ENCODE measurements around the gene COBL. TPM values are rescaled to one million over a fixed set of nuclear protein-coding genes. Genes with fewer than 3 reads are reported as not detected.

The COBL gene
- total and polyA plus RNA-seq, 2 of the 4 experiments (the other 2 are of a cell fraction) = under 0.01 TPM; not detected in 1

GRCh38 chr7:51340936-51341335 lies 24.3 kb upstream of the COBL start:
- no peak overlapping the region for H4K91ac ChIP-seq (ENCODE audit: insufficient read depth, low read depth, low read length)
- TF ChIP-seq USF2 (IDR thresholded peaks at IDR 0.05; ENCODE audit: low read depth, low read length) (no peak), RCOR1 (IDR thresholded peaks at IDR 0.05; ENCODE audit: insufficient replicate concordance, low read length) (no peak), RAD21 (IDR thresholded peaks at IDR 0.05; ENCODE audit: low read length) (no peak), NFE2L2 (IDR thresholded peaks at IDR 0.05; ENCODE audit: low read depth, low read length) (no peak), ELK1 (IDR thresholded peaks at IDR 0.05; ENCODE audit: borderline replicate concordance, low read depth, low read length) (no peak), MAFK (IDR thresholded peaks at IDR 0.05; ENCODE audit: low read depth, low read length) (no peak), CHD1 (IDR thresholded peaks at IDR 0.05; ENCODE audit: low read depth, low read length) (no peak), POLR2A (IDR thresholded peaks at IDR 0.05; ENCODE audit: low read depth, low read length) (no peak), BHLHE40 (IDR thresholded peaks at IDR 0.05; ENCODE audit: low read depth, low read length) (no peak)
- TF ChIP-seq, protein P1, sequence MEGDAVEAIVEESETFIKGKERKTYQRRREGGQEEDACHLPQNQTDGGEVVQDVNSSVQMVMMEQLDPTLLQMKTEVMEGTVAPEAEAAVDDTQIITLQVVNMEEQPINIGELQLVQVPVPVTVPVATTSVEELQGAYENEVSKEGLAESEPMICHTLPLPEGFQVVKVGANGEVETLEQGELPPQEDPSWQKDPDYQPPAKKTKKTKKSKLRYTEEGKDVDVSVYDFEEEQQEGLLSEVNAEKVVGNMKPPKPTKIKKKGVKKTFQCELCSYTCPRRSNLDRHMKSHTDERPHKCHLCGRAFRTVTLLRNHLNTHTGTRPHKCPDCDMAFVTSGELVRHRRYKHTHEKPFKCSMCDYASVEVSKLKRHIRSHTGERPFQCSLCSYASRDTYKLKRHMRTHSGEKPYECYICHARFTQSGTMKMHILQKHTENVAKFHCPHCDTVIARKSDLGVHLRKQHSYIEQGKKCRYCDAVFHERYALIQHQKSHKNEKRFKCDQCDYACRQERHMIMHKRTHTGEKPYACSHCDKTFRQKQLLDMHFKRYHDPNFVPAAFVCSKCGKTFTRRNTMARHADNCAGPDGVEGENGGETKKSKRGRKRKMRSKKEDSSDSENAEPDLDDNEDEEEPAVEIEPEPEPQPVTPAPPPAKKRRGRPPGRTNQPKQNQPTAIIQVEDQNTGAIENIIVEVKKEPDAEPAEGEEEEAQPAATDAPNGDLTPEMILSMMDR (conservative IDR thresholded peaks at IDR 0.05; ENCODE audit: low read depth, low read length) = no peak

More at GRCh38 chr7:51340936-51341335, 24.3 kb upstream of the COBL start:
- Histone ChIP-seq H3K9me1 (ENCODE audit: insufficient read depth, low read length) (no peaks in the 10 kb centered on the region), H3K27ac (ENCODE audit: insufficient read depth, low read length) (no peak overlapping the region), H3K56ac (ENCODE audit: extremely low read depth, insufficient read depth, low read length) (no peak overlapping the region), H3K36me3 (ENCODE audit: control insufficient read depth, insufficient read depth, low read length) (no peaks in the 10 kb centered on the region), H2BK15ac (ENCODE audit: low read depth, low read length) (no peak overlapping the region), H2AK9ac (replicated peaks; ENCODE audit: low read depth, low read length, poor library complexity) (no peak overlapping the region), H3K9me3 (ENCODE audit: control insufficient read depth, insufficient read depth, low read length) (peaks cover 1% of the 10 kb centered on the region), H2AK5ac (ENCODE audit: low read depth, low read length) (no peak overlapping the region), H4K20me1 (ENCODE audit: insufficient read depth, low read length) (no peaks in the 10 kb centered on the region), H2AFZ (replicated peaks; ENCODE audit: low read length, poor library complexity) (no peak overlapping the region), H3K4me3 (ENCODE audit: insufficient read depth, low read depth, low read length) (no peak overlapping the region), H3K23ac (ENCODE audit: low read depth, low read length) (no peak overlapping the region), H2BK120ac (ENCODE audit: low read depth, low read length) (no peak overlapping the region), H2BK20ac (ENCODE audit: low read depth, low read length) (no peak overlapping the region), H3K27me3 (ENCODE audit: control insufficient read depth, insufficient read depth, low read length) (no peaks in the 10 kb centered on the region), H3K4me2 (ENCODE audit: low read depth, low read length) (no peak overlapping the region), H3K9ac (ENCODE audit: low read depth, low read length) (no peak overlapping the region), H2BK5ac (ENCODE audit: low read depth, low read length, poor library complexity, severe bottlenecking) (no peak overlapping the region), H4K8ac (ENCODE audit: low read depth in 2 of 2, low read length in 2 of 2) (no peak overlapping the region), H3K79me1 (ENCODE audit: low read depth in 1 of 2, low read length in 2 of 2) (no peaks in the 10 kb centered on the region), H3K4me1 (ENCODE audit: control insufficient read depth, insufficient read depth, low read length) (no peaks in the 10 kb centered on the region), H3K4ac (ENCODE audit: low read depth, low read length) (no peak overlapping the region), H3K18ac (ENCODE audit: low read depth, low read length) (no peak overlapping the region), H4K5ac (ENCODE audit: low read depth, low read length) (no peak overlapping the region), H3K14ac (replicated peaks; ENCODE audit: low read depth, low read length) (no peak overlapping the region)
- in situ Hi-C loops (cut with MboI; ENCODE audit: low sequenced_read_pairs) = no loop called here
- ChIA-PET POLR2A (ENCODE audit: unreplicated experiment) (no interaction called here), CTCF (no interaction called here)
- dilution Hi-C loops (cut with HindIII; ENCODE audit: low sequenced_read_pairs, unreplicated experiment) = no loop called here
- WGBS, 2 experiments (ENCODE audit: extremely low coverage in 2 of 2, insufficient read length in 1 of 2) = no CpG with 5 or more reads among the region's 6 CpGs
- no TSS peak for BruUV-seq (replicated peaks)
- no peak for DNase-seq
- ATAC-seq (ENCODE audit: low read depth) = no peak
- intact Hi-C loops (cut with micrococcal nuclease) = no loop called here

All from IMR-90 (cell line).